NCI-H2029 treated with DMSO at 0.1 percent for 48 hours (cell line): Measurements from ENCODE around the gene C6orf118.

Experiments
- DNase-seq: peaks from one replicate; lab custom pipeline; 2025; lab: John Stamatoyannopoulos, UW

C6orf118 gene

DNA sequence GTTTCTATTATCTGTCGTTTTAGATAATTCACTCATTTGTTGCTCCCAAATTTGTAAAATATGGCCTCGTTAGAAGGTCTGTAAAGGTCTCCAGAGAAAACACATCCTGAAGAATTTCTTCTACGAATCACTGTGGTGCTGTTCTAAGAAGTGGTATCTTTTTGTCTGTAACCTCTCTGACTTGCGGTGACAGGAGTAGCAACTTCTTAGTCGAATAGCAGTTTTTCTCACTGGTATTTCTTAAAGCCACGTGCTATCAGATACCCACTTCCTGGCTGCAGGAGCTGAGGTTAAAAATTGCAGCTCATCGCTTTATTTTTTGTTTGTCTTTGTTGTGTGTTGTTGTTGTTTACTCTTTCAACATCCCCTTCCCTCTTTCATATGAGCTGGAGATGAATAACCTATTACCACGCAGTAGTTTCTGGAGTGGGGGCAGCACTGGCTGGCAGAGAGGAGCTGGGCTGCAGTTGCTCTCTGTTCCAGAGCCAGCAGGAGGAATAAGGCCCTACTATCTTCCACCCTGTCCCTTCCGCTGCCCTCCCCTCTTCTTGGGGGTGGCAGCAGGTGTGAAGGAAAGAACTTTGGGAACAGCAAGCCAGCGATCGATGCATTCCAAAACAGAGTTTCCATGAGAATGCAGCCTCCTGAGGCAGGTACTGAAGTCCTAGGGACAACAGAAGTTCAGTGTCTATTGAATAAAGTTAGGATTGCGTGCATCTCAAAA is 64.7 kb downstream of the C6orf118 start:
- DNase-seq, result no peak

DNA sequence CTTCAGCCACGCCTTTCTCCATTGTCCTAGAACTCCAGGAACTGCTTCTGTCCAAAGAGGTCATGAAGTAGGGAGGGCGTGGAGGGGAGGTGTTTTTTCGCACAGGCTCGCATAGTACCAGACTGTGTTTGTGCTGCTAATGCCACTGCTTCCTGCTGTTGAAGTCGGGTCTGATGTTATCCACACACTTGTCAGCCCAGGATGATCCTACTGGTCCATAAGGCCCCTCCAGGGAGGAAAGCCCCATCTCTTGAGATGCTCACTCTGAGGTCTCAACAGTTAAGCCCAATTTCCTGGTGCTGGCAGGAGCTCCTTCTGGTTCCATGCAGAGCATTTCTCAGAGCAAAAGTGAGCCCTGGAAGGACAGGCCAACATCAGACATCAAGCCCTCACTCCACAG is 65.6 kb downstream of the C6orf118 start:
- DNase-seq, result no peak

DNA sequence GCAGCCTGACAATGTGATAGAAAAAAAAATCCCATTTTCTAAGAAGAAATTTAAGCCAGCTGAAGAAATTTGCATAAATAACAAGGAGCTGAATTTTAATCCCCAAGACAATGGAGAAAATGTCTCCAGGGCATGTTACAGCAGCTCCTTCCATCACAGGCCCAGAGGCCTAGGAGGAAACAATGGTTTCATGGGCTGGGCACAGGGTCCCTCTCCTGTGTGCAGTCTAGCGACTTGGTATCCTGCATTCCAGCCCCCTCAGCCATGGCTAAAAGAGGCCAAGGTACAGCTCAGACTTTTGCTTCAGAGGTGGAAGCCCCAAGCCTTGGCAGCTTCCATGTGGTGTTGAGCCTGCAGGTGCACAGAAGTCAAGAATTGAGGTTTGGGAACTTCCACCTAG is 73.1 kb downstream of the C6orf118 start:
- DNase-seq, result no peak

DNA sequence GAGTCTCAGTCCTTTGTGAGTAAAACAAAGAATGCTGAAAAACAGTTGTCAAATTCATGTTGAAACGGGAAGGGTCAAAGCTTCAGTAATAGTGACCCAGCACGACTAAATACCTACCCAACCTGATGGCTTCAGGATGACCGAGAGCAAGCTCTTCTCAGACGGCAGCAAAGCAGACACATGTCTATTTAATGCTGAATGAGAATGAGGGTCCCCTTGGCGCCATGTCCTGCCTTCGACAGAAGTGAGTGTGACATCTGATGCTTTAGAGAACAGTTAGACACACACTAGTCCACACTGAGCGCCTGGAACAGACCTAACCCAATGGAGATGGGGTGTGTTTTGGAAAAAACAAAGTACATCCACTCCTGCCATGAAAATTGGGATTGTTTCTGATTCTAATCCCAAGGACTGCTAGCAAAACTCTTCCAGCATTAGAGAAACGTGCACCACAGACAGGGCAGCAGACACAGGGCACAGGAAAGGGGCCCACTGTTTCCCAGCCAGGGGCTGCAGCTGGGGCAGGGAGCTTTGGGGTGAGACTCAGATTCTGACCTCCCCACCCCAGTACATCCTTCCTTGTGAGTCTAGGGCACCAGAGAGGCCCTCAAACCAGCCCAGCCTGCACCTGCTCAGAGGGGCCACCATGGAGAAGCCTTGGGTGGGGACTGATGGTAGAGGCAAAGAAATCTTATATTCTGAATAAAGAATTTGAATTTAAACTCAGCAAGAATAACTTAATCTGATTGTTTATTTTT is 76.5 kb downstream of the C6orf118 start:
- DNase-seq, result no peak

DNA sequence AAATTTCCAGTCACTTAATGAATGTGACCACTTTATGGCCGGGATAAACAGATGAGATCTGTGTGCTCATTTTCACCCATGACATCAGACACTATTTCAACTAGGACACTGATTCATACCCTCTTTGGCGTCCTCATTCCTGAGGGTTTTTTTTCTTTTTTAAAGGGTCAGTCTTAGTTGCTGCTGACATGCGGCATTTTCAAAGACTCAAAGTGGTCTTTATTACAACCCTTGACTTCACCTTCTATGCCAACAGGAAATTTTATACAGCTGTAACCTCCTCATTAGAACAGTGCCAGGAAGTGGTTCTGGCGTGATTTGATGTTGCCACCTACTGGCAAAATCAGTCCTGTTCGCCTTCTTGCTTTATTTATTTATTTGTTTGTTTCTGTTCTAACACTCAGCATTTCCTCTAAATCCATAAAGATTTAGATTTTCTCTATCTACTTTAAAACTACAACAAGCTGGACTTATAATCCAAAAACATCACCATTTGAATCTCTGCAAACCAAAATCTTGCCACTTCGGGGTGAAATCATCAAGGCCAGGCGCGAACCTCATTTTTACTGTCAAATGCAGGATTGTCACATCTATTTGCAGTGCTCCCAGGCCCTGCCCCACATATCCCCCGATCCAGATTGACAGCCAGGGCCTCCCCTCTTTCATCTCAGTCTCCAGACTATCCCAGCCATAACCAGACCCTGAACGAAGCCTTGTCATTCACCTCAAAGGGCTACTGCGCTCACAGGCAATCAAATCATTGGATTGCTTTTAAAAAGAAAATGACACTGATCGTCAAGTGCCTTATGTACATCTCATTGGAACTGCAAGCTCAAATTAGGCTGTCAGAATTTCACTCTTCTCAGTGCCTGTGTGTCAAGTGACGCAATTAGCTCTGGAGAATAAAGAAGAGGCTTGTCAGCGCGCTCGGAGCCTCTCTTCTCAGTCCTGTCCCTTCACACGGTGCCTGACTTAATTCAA is 77.5 kb downstream of the C6orf118 start:
- DNase-seq, result peak; percentile 88

DNA sequence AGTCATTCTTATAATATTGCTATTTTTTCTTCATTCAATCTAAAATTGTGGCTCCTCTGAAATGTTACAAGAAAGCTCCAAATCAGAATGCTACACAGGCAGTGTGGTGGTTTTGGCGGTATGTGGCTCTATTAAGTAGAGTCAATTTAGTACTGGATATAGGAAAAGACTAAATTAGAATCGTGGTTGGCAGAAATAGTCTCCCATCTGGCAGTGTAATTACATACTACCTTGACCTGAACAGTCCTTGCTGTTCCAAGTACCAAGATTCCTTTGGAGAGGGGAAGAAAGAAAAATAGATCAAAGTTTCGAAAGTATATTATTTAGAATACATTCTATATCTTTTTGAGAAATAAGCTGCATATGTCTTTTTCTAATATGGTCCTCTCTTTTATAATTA is 78.2 kb downstream of the C6orf118 start:
- DNase-seq, result no peak
